CD8-positive, alpha-beta memory T cell (primary cell): ENCODE results near the gene CDH5. TPM values are rescaled to one million over a fixed set of nuclear protein-coding genes. Genes with fewer than 3 reads are reported as not detected.
"Not testable (repeated sequence)": the region's sequence is repeated elsewhere in the genome, so short reads cannot be mapped to it uniquely, and the experiment has no call there.

Source experiments
- CTCF ChIA-PET: fragments of 350-600 bp; sonication (Branson Sonifier 250); formaldehyde crosslinking; loops from one replicate; lab custom pipeline; 2021; ENCODE audit warnings: antibody characterized with exemption; lab: Charles Lee
- POLR2A ChIA-PET: fragments of 350-600 bp; sonication (Branson Sonifier 250); formaldehyde crosslinking; loops from one replicate; lab custom pipeline; 2021; ENCODE audit warnings: antibody characterized with exemption; lab: Charles Lee
- DNase-seq, 5 donors: peaks; one replicate each; pipeline versions ENCODE4 v3.0.0 to v3.0.0-alpha.2; 2020 to 2022; ENCODE audit warnings: mixed read lengths in 1 of 5
- H3K27ac ChIP-seq: one replicate; pipeline ENCODE4 v1.7.0; 2013; ENCODE audit warnings: low read depth, mild to moderate bottlenecking, low read length, moderate library complexity
- H3K27me3 ChIP-seq: 2 replicates; pipeline ENCODE4 v1.7.0; 2013; ENCODE audit warnings: low read length, mild to moderate bottlenecking; ENCODE audit not compliant: insufficient read depth, poor library complexity, severe bottlenecking
- H3K36me3 ChIP-seq: 2 replicates; pipeline ENCODE4 v1.7.0; 2013; ENCODE audit warnings: mild to moderate bottlenecking, low read length, moderate library complexity; ENCODE audit not compliant: insufficient read depth
- H3K4me1 ChIP-seq: 2 replicates; pipeline ENCODE4 v1.7.0; 2013; ENCODE audit warnings: mild to moderate bottlenecking, low read length, moderate library complexity; ENCODE audit not compliant: insufficient read depth
- H3K4me3 ChIP-seq: 2 replicates; pipeline ENCODE4 v1.7.0; 2013; ENCODE audit warnings: mild to moderate bottlenecking, low read length
- H3K9me3 ChIP-seq: 2 replicates; pipeline ENCODE4 v1.7.0; 2013; ENCODE audit warnings: mild to moderate bottlenecking, low read length
- H3K27ac Mint-ChIP-seq, 8 donors: one replicate each; pipeline ENCODE4 v1.8.0; 2020 to 2021; ENCODE audit warnings: mixed read lengths in 8 of 8, mild to moderate bottlenecking in 6 of 8, inconsistent platforms in 3 of 8, moderate library complexity in 3 of 8
- H3K27me3 Mint-ChIP-seq, 2 donors: one replicate each; pipeline ENCODE4 v1.8.0; 2020 to 2021; ENCODE audit warnings: mixed read lengths in 2 of 2, mild to moderate bottlenecking in 1 of 2, moderate library complexity in 1 of 2
- H3K36me3 Mint-ChIP-seq, 3 donors: one replicate each; pipeline ENCODE4 v1.8.0; 2020 to 2021; ENCODE audit warnings: mixed read lengths in 3 of 3, inconsistent platforms in 1 of 3, mild to moderate bottlenecking in 1 of 3
- H3K4me1 Mint-ChIP-seq, 3 donors: one replicate each; pipeline ENCODE4 v1.8.0; 2020 to 2021; ENCODE audit warnings: mixed read lengths in 3 of 3, inconsistent platforms in 1 of 3, mild to moderate bottlenecking in 1 of 3
- H3K4me3 Mint-ChIP-seq, 7 donors: one replicate each; pipeline ENCODE4 v1.8.0; 2020 to 2021; ENCODE audit warnings: mixed read lengths in 7 of 7, mild to moderate bottlenecking in 6 of 7, moderate library complexity in 4 of 7, inconsistent platforms in 2 of 7
- H3K9me3 Mint-ChIP-seq, 5 donors: one replicate each; pipeline ENCODE4 v1.8.0; 2020 to 2022; ENCODE audit warnings: mixed read lengths in 5 of 5, mild to moderate bottlenecking in 3 of 5, moderate library complexity in 2 of 5, inconsistent platforms in 1 of 5
- polyA plus RNA-seq: library from polyadenylated mRNA; unstranded; fragments of 300-500 nt; fragmentation: Illumina TruSeq; gene quantifications from one replicate; pipeline ENCODE4 v1.2.3, GENCODE V29; 2021
- total RNA-seq, 2 experiments: library from RNA; stranded (reverse); gene quantifications; one replicate each; pipeline ENCODE4 v1.2.3, GENCODE V29; 2021

The CDH5 gene
- total and polyA plus RNA-seq, 3 experiments from 2014 or later, result not detected

GRCh38 chr16:66447491-66447890 is 81.0 kb downstream of the CDH5 start:
- no peak for DNase-seq
- no peaks in the 10 kb centered on the region for H3K9me3 ChIP-seq
- ChIA-PET POLR2A (no interaction called here), CTCF (interaction anchor here (1.2 to 1.5 kb wide), 3 partner anchors 41 to 161 kb away, joined by 3 to 4 read pairs (median 4); no protein-coding TSS in a partner anchor)
- no peak overlapping the region for H3K4me3 ChIP-seq
- H3K9me3 Mint-ChIP-seq, result no peaks in the 10 kb centered on the region
- no peaks in the 10 kb centered on the region for H3K36me3 Mint-ChIP-seq
- no peak overlapping the region for H3K27ac ChIP-seq
- H3K27ac Mint-ChIP-seq, result no peak overlapping the region
- H3K27me3 ChIP-seq, result peaks cover 3% of the 10 kb centered on the region
- H3K4me3 Mint-ChIP-seq, result no peak overlapping the region
- no peaks in the 10 kb centered on the region for H3K4me1 Mint-ChIP-seq
- peaks cover 7 to 29% of the 10 kb centered on the region in 2 donors for H3K27me3 Mint-ChIP-seq
- no peaks in the 10 kb centered on the region for H3K36me3 ChIP-seq
- no peaks in the 10 kb centered on the region for H3K4me1 ChIP-seq

GRCh38 chr16:66451548-66451947 is 85.1 kb downstream of the CDH5 start:
- Mint-ChIP-seq H3K36me3 (no peaks in the 10 kb centered on the region), H3K27ac (no peak overlapping the region), H3K4me3 (no peak overlapping the region), H3K27me3 (peaks cover 0 to 1% of the 10 kb centered on the region in 2 donors), H3K9me3 (no peaks in the 10 kb centered on the region), H3K4me1 (no peaks in the 10 kb centered on the region)
- Histone ChIP-seq H3K27ac (no peak overlapping the region), H3K4me1 (no peaks in the 10 kb centered on the region), H3K9me3 (no peaks in the 10 kb centered on the region), H3K36me3 (no peaks in the 10 kb centered on the region), H3K4me3 (no peak overlapping the region), H3K27me3 (no peaks in the 10 kb centered on the region)
- no peak for DNase-seq
- ChIA-PET POLR2A (no interaction called here), CTCF (interaction anchor here (1.1 to 1.3 kb wide), 2 partner anchors 9 to 157 kb away, joined by 3 to 4 read pairs; no protein-coding TSS in a partner anchor)

GRCh38 chr16:66453230-66453629 is 86.7 kb downstream of the CDH5 start:
- H3K36me3 Mint-ChIP-seq, H3K4me3 ChIP-seq, H3K27me3 Mint-ChIP-seq, POLR2A ChIA-PET, H3K9me3 Mint-ChIP-seq, H3K4me1 ChIP-seq, H3K36me3 ChIP-seq, H3K4me1 Mint-ChIP-seq, H3K27me3 ChIP-seq, DNase-seq, H3K27ac ChIP-seq, H3K9me3 ChIP-seq, H3K27ac Mint-ChIP-seq, H3K4me3 Mint-ChIP-seq: not testable (repeated sequence)
- CTCF ChIA-PET, result interaction anchor here (1.1 kb wide), 1 partner anchor 14 kb away, joined by 3 read pairs; no protein-coding TSS in a partner anchor

Other genes starting within 250 kb of the CDH5 start
- gene BEAN1, start 60.6 kb downstream of the CDH5 start, total RNA-seq, result not detected
- 0.09 TPM for gene BEAN1, start 60.6 kb downstream of the CDH5 start, polyA plus RNA-seq
- 1 to 10 TPM; 5.6 TPM for gene TK2, start 183.4 kb downstream of the CDH5 start, total RNA-seq
- gene TK2, start 183.4 kb downstream of the CDH5 start, polyA plus RNA-seq, result 10.4 TPM
- 100 to 1,000 TPM; 118 to 121 TPM for gene CKLF, start 185.9 kb downstream of the CDH5 start, total RNA-seq
- gene CKLF, start 185.9 kb downstream of the CDH5 start, polyA plus RNA-seq, result 265 TPM
- 1 to 10 TPM; 8.2 to 8.6 TPM for gene CMTM1, start 199.7 kb downstream of the CDH5 start, total RNA-seq
- gene CMTM1, start 199.7 kb downstream of the CDH5 start, polyA plus RNA-seq, result 1.2 TPM
- gene CMTM2, start 212.8 kb downstream of the CDH5 start, total RNA-seq, result under 1 TPM; 0.22 to 0.24 TPM
- gene CMTM2, start 212.8 kb downstream of the CDH5 start, polyA plus RNA-seq, result not detected
- 10 to 100 TPM; 68.0 to 71.8 TPM for gene CMTM3, start 238.0 kb downstream of the CDH5 start, total RNA-seq
- 131 TPM for gene CMTM3, start 238.0 kb downstream of the CDH5 start, polyA plus RNA-seq